ENCODE measurements around the gene CENPI.
"Not testable (repeated sequence)": the region's sequence is repeated elsewhere in the genome, so short reads cannot be mapped to it uniquely, and the experiment has no call there.

The CENPI gene

GRCh38 chrX:101097546-101098453 lies at the start of gene CENPI:
Gene CENPI, plus strand, starts transcription at chrX:101098204. Its CDS starts 2,867 bp downstream, at chrX:101101071.
- Histone ChIP-seq H3K4me1 (no peaks in the 10 kb centered on the region), H3K27me3 (ENCODE audit: control insufficient read depth, insufficient read depth, low read length) (no peaks in the 10 kb centered on the region), H3K4me2 (ENCODE audit: low read length) (peak within 1 kb of the TSS; percentile 62), H2AFZ (peak within 1 kb of the TSS; percentile 83), H3K9ac (no peak within 1 kb of the TSS), H3K9me3 (ENCODE audit: control insufficient read depth, low read length) (no peaks in the 10 kb centered on the region), H3K4me3 (ENCODE audit: low read depth, low read length) (peak within 1 kb of the TSS; percentile 59), H3K27ac (peak within 1 kb of the TSS; percentile 67), H3K36me3 (ENCODE audit: control insufficient read depth, insufficient read depth, low read length) (no peaks in the 10 kb centered on the region), H3K79me2 (no peaks in the 10 kb centered on the region)
- no peak for TF ChIP-seq CTCF (IDR thresholded peaks at IDR 0.05)

GRCh38 chrX:101051153-101051548 lies 46.9 kb upstream of the CENPI start:
- peak overlapping the region; percentile 81 for H3K27ac ChIP-seq
- H3K27me3 ChIP-seq (ENCODE audit: control insufficient read depth, insufficient read depth, low read length): no peaks in the 10 kb centered on the region
- H2AFZ ChIP-seq: peak overlapping the region; percentile 86
- H3K36me3 ChIP-seq (ENCODE audit: control insufficient read depth, insufficient read depth, low read length): no peaks in the 10 kb centered on the region
- no peaks in the 10 kb centered on the region for H3K79me2 ChIP-seq
- TF ChIP-seq CTCF (IDR thresholded peaks at IDR 0.05): no peak
- H3K9me3 ChIP-seq (ENCODE audit: control insufficient read depth, low read length): no peaks in the 10 kb centered on the region
- no peak overlapping the region for H3K9ac ChIP-seq
- H3K4me2 ChIP-seq (ENCODE audit: low read length): peak overlapping the region; percentile 60
- peak overlapping the region; percentile 75 for H3K4me3 ChIP-seq (ENCODE audit: low read depth, low read length)
- H3K4me1 ChIP-seq: peaks cover 2% of the 10 kb centered on the region

GRCh38 chrX:101051549-101052302 lies 46.3 kb upstream of the CENPI start, which contains the start of gene TRMT2B:
Gene TRMT2B, minus strand, starts transcription at chrX:101052111. Its CDS starts 9,822 bp downstream, at chrX:101042289.
- peak within 1 kb of the TSS; percentile 81 for H3K27ac ChIP-seq
- no peaks in the 10 kb centered on the region for H3K36me3 ChIP-seq (ENCODE audit: control insufficient read depth, insufficient read depth, low read length)
- no peaks in the 10 kb centered on the region for H3K27me3 ChIP-seq (ENCODE audit: control insufficient read depth, insufficient read depth, low read length)
- H3K4me2 ChIP-seq (ENCODE audit: low read length): peak within 1 kb of the TSS; percentile 60
- H2AFZ ChIP-seq: peak within 1 kb of the TSS; percentile 86
- no peak within 1 kb of the TSS for H3K9ac ChIP-seq
- no peaks in the 10 kb centered on the region for H3K9me3 ChIP-seq (ENCODE audit: control insufficient read depth, low read length)
- no peak for TF ChIP-seq CTCF (IDR thresholded peaks at IDR 0.05)
- no peaks in the 10 kb centered on the region for H3K79me2 ChIP-seq
- peaks cover 2% of the 10 kb centered on the region for H3K4me1 ChIP-seq
- peak within 1 kb of the TSS; percentile 75 for H3K4me3 ChIP-seq (ENCODE audit: low read depth, low read length)

GRCh38 chrX:101056551-101056950 lies 41.5 kb upstream of the CENPI start:
- not testable (repeated sequence) for H3K36me3 ChIP-seq (ENCODE audit: control insufficient read depth, insufficient read depth, low read length); H2AFZ ChIP-seq; H3K4me1 ChIP-seq; H3K4me2 ChIP-seq (ENCODE audit: low read length); H3K9ac ChIP-seq; H3K79me2 ChIP-seq; H3K4me3 ChIP-seq (ENCODE audit: low read depth, low read length); H3K27ac ChIP-seq; H3K9me3 ChIP-seq (ENCODE audit: control insufficient read depth, low read length); H3K27me3 ChIP-seq (ENCODE audit: control insufficient read depth, insufficient read depth, low read length)

GRCh38 chrX:101057093-101057714 lies 40.8 kb upstream of the CENPI start:
- H3K9ac ChIP-seq: no peak overlapping the region
- H3K27me3 ChIP-seq (ENCODE audit: control insufficient read depth, insufficient read depth, low read length): no peaks in the 10 kb centered on the region
- no peak overlapping the region for H2AFZ ChIP-seq
- H3K27ac ChIP-seq: no peak overlapping the region
- no peaks in the 10 kb centered on the region for H3K9me3 ChIP-seq (ENCODE audit: control insufficient read depth, low read length)
- H3K79me2 ChIP-seq: no peaks in the 10 kb centered on the region
- H3K4me2 ChIP-seq (ENCODE audit: low read length): no peak overlapping the region
- H3K4me3 ChIP-seq (ENCODE audit: low read depth, low read length): no peak overlapping the region
- H3K36me3 ChIP-seq (ENCODE audit: control insufficient read depth, insufficient read depth, low read length): no peaks in the 10 kb centered on the region
- no peak for TF ChIP-seq CTCF (IDR thresholded peaks at IDR 0.05)
- no peaks in the 10 kb centered on the region for H3K4me1 ChIP-seq
